ENCODE measurements around the gene ATXN1. TPM values are rescaled to one million over a fixed set of nuclear protein-coding genes. Genes with fewer than 3 reads are reported as not detected.
A peak's percentile ranks its signal among the peaks of the same experiment; 100 is the strongest.

Gene ATXN1
- total and polyA plus RNA-seq, 7 donors, result 1.3 to 50.9 (median 21.6) TPM

DNA sequence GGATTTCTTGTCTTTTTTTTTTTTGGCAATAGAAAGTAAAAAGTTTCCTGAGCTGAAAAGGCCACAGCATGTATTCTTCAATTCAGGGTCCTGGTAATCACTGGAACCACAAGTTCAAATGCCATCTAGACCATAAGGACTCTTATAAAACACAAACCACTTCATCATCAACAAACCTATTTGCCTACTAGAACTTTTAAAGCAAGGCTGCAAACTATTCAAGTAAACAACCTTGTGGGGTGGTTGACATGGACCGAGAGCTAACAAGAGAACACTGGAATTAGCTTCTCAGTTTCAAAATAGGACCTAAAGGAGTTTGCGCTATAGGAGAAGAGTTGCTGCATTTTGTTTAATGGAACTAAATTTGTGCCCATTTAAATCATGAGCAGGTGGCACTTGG lies 215.9 kb downstream of the ATXN1 start:
- no peak overlapping the region for H3K4me3 ChIP-seq
- H3K27me3 ChIP-seq (ENCODE audit: insufficient read depth in 3 of 3, low read length in 2 of 3), result no peaks in the 10 kb centered on the region
- H3K4me1 ChIP-seq, result peaks cover 36% of the 10 kb centered on the region
- H3K27ac ChIP-seq, result no peak overlapping the region
- ATAC-seq (no peak), DNase-seq (no peak)
- intact Hi-C loops (cut with DNase I), result no loop called here
- no peaks in the 10 kb centered on the region for H3K9me3 ChIP-seq
- TF ChIP-seq, protein P1, sequence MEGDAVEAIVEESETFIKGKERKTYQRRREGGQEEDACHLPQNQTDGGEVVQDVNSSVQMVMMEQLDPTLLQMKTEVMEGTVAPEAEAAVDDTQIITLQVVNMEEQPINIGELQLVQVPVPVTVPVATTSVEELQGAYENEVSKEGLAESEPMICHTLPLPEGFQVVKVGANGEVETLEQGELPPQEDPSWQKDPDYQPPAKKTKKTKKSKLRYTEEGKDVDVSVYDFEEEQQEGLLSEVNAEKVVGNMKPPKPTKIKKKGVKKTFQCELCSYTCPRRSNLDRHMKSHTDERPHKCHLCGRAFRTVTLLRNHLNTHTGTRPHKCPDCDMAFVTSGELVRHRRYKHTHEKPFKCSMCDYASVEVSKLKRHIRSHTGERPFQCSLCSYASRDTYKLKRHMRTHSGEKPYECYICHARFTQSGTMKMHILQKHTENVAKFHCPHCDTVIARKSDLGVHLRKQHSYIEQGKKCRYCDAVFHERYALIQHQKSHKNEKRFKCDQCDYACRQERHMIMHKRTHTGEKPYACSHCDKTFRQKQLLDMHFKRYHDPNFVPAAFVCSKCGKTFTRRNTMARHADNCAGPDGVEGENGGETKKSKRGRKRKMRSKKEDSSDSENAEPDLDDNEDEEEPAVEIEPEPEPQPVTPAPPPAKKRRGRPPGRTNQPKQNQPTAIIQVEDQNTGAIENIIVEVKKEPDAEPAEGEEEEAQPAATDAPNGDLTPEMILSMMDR (IDR thresholded peaks at IDR 0.05), result no peak
- 94 to 98% (median 97%) methylated on average over 2 of the region's 2 CpGs for WGBS, 3 donors
- peaks cover 0 to 2% of the 10 kb centered on the region in 2 donors for H3K36me3 ChIP-seq (ENCODE audit: insufficient read depth in 1 of 2, low read depth in 1 of 2)

DNA sequence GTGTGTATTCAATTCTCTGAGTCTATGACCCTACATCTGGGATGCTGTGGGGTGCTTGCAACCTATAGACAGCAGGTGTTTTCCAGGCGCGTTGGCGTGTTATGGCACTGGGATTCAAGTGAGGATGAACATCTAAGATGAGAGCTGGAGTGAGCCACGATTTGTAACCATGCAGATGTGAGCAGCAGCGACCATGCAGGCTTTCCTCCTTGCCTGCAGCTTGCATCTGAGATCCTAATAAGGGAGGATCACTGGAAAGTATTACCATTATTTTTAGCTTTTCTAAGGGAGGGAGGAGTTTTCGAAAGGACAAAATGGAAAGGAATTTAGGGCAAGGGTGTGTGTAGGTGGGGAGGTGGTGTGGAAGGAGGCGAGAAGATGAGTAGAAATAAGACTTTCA lies 216.7 kb downstream of the ATXN1 start:
- 62 to 70% (median 64%) methylated on average over 7 of the region's 7 CpGs for whole genome bisulfite sequencing, 3 donors
- Histone ChIP-seq H3K9me3 (no peaks in the 10 kb centered on the region), H3K4me1 (peaks cover 36% of the 10 kb centered on the region), H3K27ac (peak overlapping the region; percentile 62), H3K36me3 (ENCODE audit: insufficient read depth in 1 of 2, low read depth in 1 of 2) (peaks cover 0 to 2% of the 10 kb centered on the region in 2 donors), H3K4me3 (no peak overlapping the region), H3K27me3 (ENCODE audit: insufficient read depth in 3 of 3, low read length in 2 of 3) (no peaks in the 10 kb centered on the region)
- TF ChIP-seq, protein P1 (IDR thresholded peaks at IDR 0.05), result no peak
- DNase-seq (no peak), ATAC-seq (peak in 1 of 4 donors; percentile 18)
- intact Hi-C loops (cut with DNase I), result no loop called here

DNA sequence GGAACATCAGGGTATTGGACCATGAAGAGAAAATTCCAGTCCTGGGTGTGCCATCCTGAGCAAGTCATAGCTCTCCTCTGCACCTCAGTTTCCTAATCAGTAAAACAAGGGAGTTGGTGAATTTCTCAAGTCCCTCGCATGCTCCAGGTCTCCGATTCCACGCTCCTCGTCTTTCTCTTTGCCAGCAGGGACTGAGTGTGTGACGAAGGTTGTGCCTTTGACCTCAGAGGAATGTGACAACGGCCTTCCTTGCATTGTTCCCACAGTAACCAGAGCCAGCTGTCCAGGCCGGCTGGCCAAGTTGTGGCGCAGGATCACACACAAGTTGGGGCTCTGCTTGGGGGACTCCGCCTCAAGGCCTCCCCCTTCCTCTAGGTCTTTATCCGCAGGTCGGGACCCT lies 217.3 kb downstream of the ATXN1 start:
- Histone ChIP-seq H3K4me3 (no peak overlapping the region), H3K9me3 (no peaks in the 10 kb centered on the region), H3K27me3 (ENCODE audit: insufficient read depth in 3 of 3, low read length in 2 of 3) (no peaks in the 10 kb centered on the region), H3K4me1 (peaks cover 36% of the 10 kb centered on the region), H3K27ac (peak overlapping the region; percentile 62), H3K36me3 (ENCODE audit: insufficient read depth in 1 of 2, low read depth in 1 of 2) (peaks cover 0 to 2% of the 10 kb centered on the region in 2 donors)
- intact Hi-C loops (cut with DNase I), result no loop called here
- DNase-seq, result peak; percentile 36 to 59
- WGBS, 3 donors, result 10 to 14% (median 14%) methylated on average over 11 of the region's 11 CpGs
- TF ChIP-seq, protein P1 (IDR thresholded peaks at IDR 0.05), result no peak
- peak; percentile 71 to 90 (median 86) for ATAC-seq

DNA sequence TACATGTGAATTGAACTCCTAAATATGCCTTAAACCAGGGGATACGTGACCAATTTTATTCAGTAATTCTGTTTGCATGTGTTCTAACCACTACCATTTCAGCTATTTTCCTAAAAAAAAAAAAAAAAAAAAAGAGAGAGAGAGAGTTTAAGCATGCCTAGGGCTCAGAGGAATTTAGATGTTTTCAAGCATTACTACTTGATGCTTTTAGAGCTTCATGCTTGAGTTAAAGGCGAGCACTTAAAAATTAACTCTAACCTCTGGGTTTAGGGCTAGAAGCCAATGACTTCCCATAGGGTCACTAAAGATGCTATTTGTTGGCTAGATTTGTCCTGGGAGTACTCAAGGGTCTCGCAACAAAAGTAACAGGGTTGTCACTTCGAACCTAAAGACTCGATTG lies 217.7 kb downstream of the ATXN1 start:
- Histone ChIP-seq H3K4me1 (peaks cover 36% of the 10 kb centered on the region), H3K4me3 (no peak overlapping the region), H3K27me3 (ENCODE audit: insufficient read depth in 3 of 3, low read length in 2 of 3) (no peaks in the 10 kb centered on the region), H3K9me3 (no peaks in the 10 kb centered on the region), H3K27ac (peak overlapping the region; percentile 62), H3K36me3 (ENCODE audit: insufficient read depth in 1 of 2, low read depth in 1 of 2) (peaks cover 0 to 2% of the 10 kb centered on the region in 2 donors)
- no peak for ATAC-seq
- DNase-seq, result no peak
- 54 to 64% (median 57%) methylated on average over 5 of the region's 5 CpGs for WGBS, 3 donors
- intact Hi-C loops (cut with DNase I), result no loop called here
- TF ChIP-seq, protein P1 (IDR thresholded peaks at IDR 0.05), result no peak

DNA sequence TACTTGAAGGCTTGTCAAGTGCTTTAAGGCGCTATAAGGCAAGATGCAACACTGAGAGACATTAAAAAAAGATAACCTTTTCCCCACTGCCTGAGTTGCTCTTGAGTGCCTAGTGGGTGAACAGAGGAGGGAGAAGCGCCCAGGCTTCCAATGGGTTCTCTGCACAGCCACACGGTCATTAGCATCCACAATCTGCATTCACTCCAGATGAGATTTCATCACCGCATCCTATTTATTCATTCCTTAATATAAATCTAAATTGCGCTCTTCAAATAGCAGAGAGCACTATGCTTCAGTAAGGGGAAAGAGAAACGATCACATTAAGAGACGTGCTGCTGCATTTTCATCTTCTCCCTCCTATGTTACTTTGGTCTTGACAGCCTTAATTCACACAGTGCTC lies 219.2 kb downstream of the ATXN1 start:
- ATAC-seq, result no peak
- H3K4me3 ChIP-seq, result no peak overlapping the region
- no peaks in the 10 kb centered on the region for H3K9me3 ChIP-seq
- WGBS, 3 donors, result 90 to 94% (median 90%) methylated on average over 7 of the region's 7 CpGs
- no peak overlapping the region for H3K27ac ChIP-seq
- no peak for DNase-seq
- no peaks in the 10 kb centered on the region for H3K27me3 ChIP-seq (ENCODE audit: insufficient read depth in 3 of 3, low read length in 2 of 3)
- H3K36me3 ChIP-seq (ENCODE audit: insufficient read depth in 1 of 2, low read depth in 1 of 2), result no peaks in the 10 kb centered on the region
- H3K4me1 ChIP-seq, result peaks cover 36% of the 10 kb centered on the region
- intact Hi-C loops (cut with DNase I), result no loop called here
- TF ChIP-seq, protein P1 (IDR thresholded peaks at IDR 0.05), result no peak

Data from psoas muscle (tissue), 8 donors.